ELF-1 (cell line): ENCODE data around the gene ADCYAP1R1.

Experiments used
- DNase-seq: peaks from one replicate; pipeline ENCODE4 v3.0.0-alpha.2; 2016; ENCODE audit warnings: low read depth, low spot score

ADCYAP1R1 gene

GRCh38 chr7:31043051-31043471 lies 9.0 kb upstream of the ADCYAP1R1 start:
- peak; percentile 64 for DNase-seq

DNA sequence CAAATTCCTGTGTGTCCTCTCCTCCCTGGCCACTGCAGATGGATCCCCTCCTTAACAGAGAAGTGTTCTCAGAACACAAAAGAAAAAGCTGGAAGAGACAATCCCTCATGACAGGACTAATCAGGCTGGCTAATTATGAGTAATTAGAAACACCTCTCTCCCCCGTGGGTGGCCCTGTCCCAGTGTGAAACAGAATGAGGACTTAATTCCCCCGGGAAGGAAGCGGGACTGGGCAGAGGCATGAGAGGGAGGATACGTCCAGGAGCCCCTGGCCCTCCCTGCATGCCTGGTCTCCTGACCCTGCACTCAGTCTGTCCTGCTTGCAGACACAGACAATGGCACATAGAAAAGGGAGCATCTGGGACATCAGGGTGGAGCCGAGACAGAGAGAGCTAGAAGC lies 7.6 kb upstream of the ADCYAP1R1 start:
- no peak for DNase-seq

- no peak for DNase-seq
Observed at GRCh38 chr7:31046723-31047122, 5.4 kb upstream of the ADCYAP1R1 start.

DNA sequence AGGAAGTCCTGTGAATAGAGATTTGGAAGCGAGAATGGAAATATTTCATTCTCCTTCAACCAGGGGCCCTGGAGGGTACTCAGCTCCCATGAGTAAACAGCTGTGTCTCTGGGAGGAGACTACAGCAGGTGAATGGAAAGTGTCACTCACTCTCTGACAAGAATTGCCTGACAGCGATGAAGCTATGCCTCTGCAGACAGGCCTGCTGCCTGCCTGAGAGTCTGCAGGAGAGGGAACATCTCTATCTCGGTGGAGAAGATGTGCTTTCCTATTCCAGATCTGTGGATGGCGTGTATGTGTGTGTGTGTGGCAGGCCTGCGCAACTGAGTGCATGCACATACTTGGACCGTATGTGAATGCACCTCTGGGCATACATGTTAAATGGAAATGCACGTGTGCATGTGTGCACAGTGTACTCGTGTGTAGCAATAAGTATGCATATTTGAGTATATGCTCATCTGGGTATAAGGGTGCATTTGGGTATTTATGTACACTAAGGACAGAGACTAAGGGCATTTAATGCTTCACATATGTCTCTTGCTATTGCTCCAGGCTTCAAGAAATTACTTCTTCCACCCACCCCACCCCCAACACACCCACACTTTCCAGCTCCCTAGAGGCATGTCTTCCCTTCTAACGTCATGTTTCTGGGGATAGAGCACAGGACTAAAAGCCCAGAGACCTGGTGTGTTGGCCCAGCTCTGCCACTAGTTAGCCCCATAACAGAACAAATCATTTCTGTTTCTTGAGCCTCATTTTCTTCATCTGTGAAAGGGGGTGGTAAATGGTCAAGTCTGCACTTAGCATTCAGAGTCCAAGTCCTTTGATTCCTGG lies 4.6 kb upstream of the ADCYAP1R1 start:
- no peak for DNase-seq

DNA sequence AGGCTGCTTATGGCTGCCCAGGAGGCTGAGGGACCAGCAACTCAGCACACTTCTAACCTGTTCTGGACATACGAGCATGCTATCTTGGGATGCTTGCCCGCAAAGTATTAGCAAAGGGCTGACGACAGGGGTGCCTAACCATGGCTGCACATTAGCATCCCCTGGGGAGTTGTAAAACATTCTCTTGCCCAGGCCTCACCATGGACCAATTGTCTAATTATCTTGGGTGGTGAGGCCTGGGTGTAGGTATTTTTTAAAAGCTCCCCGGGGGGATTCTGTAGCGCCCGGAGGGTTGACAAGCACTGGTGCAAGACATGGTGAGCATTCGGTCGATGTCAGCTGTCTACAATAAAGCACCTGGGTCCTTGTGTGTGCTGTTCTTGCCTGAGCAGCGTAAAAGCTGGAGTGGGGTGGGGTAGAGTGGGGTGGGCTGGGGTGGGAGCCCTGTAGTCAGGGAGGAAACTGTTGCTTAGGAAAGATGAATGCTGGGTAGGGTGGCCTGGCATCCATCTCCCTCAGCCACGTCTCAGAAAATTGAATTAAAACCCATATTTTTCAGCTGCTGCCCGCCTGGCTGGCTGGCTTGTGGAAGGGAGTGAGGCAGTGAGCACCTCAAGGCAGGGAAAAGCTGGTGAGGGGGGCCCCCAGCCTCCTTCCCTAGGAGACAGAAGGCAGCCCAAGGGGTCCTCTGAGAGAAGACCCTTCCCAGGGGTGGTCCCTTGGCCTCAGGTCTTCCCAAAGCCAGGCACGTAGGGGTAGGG lies 2.9 kb upstream of the ADCYAP1R1 start:
- no peak for DNase-seq

GRCh38 chr7:31052487-31052840 lies 356 bp downstream of the ADCYAP1R1 start:
- DNase-seq = no peak

DNA sequence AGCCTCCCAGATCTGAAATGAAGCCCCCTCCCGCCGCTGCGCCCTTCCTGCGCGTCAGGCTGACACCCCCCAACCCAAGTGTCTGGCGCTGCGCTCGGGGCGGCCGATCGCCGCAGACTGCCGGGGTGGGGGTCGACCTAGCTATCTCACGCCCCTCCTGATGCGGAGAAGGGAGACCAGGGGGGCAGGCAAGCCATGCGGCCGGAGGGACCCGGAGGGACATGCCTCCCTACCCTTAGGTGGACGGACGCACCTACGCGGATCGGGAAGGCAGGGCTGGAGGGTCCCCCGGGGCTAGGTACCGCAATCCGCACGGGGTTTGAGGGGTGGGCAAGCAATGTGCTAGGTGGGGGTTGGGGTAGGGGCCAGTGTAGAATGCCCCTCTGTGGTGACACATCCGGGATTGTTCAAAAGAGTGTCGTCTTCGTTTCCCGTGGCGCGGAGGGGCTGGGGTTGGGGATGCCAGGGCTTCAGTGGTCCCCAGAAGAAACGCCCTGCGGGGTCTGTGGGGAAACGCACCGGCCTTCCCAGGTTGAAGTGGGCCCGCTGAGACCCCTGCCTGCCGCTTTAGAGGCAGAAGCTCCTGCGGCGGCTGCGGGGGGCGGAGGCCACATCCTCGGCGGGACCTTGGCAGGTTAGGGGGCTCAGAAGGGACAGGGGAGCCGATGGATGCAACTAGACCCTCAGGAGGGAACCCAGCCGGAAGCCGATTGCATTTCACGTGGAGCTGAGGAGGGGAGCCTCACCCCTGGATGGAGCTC lies 913 bp downstream of the ADCYAP1R1 start:
- peak; percentile 29 for DNase-seq

- no peak for DNase-seq
Observed at GRCh38 chr7:31053986-31054385, 1.9 kb downstream of the ADCYAP1R1 start.

DNA sequence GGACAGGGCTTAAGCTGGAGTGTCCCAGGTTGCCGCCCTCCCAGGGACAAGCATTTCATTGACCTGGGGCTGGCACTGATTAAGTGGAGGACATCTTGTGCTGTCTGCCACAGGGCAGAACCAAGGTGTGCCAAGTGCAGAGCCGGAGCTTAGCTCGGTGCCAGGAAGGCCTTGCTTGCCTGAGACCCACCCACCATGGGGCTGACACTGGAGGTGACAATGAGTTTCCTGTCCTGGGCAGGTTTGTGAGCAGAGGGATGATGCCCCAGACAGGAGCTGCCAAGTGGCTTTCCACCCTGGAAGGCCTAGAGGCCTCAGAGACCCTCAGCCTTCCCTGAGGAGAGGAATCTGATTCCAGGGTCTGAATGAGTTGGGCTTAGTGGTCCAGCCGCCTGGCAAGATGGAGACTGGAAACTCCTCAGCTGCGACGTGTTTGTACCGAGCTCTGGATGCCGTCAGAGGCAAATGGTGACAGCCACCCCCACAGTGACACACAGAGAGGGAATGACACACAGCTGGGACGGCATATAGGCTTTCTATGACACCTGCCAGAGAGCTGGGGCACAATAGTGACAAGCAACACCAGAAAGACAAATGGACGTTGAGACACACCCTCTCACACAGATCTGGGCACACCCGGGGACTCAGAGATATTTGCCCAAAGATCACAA lies 2.6 kb downstream of the ADCYAP1R1 start:
- DNase-seq = no peak

DNA sequence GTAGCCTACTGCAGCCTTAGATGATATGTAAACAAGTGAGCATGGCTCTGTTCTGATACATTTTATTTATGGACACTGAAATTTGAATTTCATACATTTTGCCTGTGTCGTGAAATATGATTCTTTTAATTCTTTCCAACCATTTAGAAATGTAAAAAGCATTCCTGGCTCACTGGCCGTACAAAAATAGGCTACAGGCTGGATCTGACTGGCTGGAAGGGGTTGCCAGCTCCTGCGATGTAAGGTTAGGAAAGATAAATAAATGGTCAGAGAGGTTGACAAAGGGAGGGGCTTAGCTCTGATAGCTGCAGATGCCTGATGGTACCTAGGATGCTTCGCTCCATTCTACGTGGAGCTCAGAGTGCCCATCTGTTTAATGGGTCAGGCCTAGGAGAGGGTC lies 3.4 kb downstream of the ADCYAP1R1 start:
- no peak for DNase-seq

DNA sequence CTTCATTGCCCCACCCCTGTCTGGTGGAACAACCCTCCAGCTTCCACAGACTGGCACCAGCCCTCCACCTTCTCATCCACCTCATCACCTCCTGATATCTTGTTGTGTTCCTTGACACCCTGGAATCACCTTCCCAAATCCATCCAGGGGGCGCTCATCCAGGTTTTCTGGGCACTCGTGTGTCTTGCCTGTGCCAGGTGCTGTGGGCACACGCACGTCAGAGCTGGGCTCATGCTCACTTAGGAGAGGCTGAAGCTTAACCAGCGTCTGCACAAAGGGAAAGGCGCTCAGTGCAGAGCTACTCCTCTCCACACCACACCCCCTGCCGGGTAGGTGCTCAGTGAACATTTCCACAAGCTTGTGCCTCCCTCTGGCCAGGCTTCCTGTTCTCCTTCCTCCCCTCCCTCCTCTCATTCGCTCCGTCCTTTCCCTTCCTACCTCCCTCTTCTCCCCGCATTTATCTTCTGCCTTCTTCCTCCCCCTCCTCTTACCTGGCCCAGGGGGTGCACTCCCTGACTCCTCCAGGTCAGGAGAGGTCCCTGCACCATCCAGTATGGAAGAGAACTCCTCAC lies 4.8 kb downstream of the ADCYAP1R1 start:
- no peak for DNase-seq

DNA sequence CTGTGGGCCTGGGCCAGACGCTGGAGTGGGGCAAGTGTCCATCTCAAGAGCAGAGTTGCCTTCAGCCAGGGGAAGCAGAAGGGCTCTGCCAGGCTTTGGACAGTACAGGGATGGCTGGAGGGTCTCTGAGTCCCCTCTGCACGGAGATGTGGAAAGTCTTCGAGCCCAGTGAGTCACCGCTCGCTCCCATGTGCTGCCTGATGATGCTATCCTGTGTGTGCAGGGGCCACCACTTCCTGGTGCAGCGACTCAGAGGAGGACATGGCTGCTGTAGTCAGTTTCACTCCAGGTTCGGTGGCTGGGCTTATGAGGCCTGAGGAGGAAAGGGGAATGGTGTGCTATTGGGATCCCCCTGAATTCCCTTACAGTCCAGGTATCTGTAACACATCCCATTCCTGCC lies 6.0 kb downstream of the ADCYAP1R1 start:
- DNase-seq = no peak

- no peak for DNase-seq
Observed at GRCh38 chr7:31058688-31059087, 6.6 kb downstream of the ADCYAP1R1 start.

GRCh38 chr7:31059551-31059950 lies 7.4 kb downstream of the ADCYAP1R1 start:
- DNase-seq = peak; percentile 68

GRCh38 chr7:31061185-31061584 lies 9.1 kb downstream of the ADCYAP1R1 start:
- peak; percentile 22 for DNase-seq

DNA sequence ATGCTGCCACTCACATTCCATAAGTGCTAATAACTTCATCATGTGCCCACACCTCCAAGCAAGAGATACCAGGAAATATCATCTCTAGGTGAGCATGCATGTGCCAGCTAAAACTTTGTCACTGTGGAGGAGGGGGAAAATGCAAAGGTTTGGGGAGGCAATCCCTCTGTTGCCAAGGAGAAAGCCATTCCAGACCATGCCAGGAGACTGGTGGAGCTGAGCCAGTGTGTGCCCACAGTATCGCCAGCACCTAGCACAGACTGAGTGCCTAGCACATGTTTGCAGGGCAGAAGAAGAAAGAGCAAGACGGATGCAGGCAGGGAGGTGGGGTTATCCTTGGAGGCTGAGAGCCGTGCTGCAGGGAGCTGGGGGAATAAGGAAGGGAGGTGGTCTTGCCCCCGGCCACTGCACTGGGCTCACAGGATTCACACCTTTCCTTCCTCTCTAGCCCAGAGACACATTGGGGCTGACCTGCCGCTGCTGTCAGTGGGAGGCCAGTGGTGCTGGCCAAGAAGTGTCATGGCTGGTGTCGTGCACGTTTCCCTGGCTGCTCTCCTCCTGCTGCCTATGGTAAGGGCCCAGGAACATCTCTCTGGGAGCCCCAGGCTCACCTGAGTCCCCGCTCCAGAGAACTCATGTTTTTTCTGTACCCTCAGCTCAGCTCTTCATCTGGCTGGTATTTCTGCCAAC lies 10.8 kb downstream of the ADCYAP1R1 start:
- no peak for DNase-seq

DNA sequence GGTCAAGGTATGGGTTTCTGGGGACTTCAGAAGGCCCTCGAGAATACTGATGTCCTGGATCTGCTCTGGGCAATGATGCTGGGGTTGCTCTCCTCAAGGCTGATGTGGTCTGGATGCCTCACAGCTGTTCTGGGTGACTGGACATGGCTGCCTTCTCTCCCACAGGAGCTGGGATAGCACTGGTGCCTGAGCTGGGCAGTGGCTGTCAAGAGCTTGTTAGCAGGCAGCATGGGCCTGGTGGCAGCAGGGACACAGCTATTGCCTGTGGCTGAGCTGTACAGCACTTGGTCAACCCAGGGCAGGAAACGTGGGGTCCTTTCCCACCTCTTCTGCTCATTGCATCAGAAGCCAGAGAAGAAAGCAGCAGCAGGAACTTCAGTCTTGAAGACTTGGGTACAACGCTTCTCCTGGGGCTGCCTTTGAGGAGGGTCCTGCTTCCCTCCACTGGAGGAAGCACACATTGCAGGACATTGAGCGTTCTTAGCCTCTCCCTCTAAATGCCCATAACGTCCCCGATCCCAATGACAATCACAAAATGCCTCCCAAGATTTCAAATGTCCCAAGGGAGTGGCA lies 13.0 kb downstream of the ADCYAP1R1 start:
- peak; percentile 36 for DNase-seq

- no peak for DNase-seq
Observed at GRCh38 chr7:31065840-31066239, 13.7 kb downstream of the ADCYAP1R1 start.

GRCh38 chr7:31066516-31067130 lies 14.5 kb downstream of the ADCYAP1R1 start:
- no peak for DNase-seq

DNA sequence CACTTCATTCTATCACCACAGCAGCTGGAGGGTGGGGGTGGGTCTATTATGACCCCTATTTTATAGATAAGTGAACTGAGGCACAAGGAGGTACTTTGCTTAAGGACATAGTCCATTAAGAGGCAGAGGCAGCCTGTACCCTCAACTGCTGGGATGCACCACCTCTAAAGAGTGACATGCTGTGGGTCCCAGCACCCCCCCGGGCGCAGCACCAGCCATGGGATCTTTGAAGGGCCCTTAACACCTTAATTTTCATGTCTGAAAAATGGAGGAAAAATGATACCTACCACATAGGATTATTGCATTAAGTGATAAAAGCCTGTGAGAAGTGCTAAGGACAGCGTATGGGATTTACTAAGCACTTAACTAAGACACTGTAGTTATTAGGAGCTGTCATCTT lies 15.4 kb downstream of the ADCYAP1R1 start:
- DNase-seq = no peak
